HG03108 (cell line): Measurements from ENCODE around the gene OARD1.

Experiments used
- ATAC-seq: cut with Tn5 transposase; IDR thresholded peaks from one replicate; pipeline ENCODE4 v1.9.1; 2021; ENCODE audit warnings: moderate library complexity; ENCODE audit not compliant: unreplicated experiment

Gene OARD1

GRCh38 chr6:41050536-41050935, 21.6 kb downstream of the OARD1 start:
- ATAC-seq: no peak

- ATAC-seq: no peak
Observed at GRCh38 chr6:41049955-41050354, 22.2 kb downstream of the OARD1 start.

- ATAC-seq: no peak
Observed at GRCh38 chr6:41049521-41049920, 22.6 kb downstream of the OARD1 start.

- no peak for ATAC-seq
Observed at GRCh38 chr6:41047745-41048732, 24.1 kb downstream of the OARD1 start.

- no peak for ATAC-seq
Observed at GRCh38 chr6:41047306-41047705, 24.9 kb downstream of the OARD1 start.

GRCh38 chr6:41046084-41046483, 26.1 kb downstream of the OARD1 start:
- no peak for ATAC-seq

GRCh38 chr6:41045664-41046063, 26.5 kb downstream of the OARD1 start:
- no peak for ATAC-seq

GRCh38 chr6:41043151-41043550, 29.0 kb downstream of the OARD1 start:
- no peak for ATAC-seq

GRCh38 chr6:41042226-41043055, 29.7 kb downstream of the OARD1 start, which contains the start of gene TSPO2:
TSS of gene TSPO2 (plus strand) at chr6:41042467. CDS start at chr6:41042986, 519 bp downstream.
- no peak for ATAC-seq

- no peak for ATAC-seq
Observed at GRCh38 chr6:41040940-41041536, 31.1 kb downstream of the OARD1 start.

GRCh38 chr6:41040101-41040939, 31.8 kb downstream of the OARD1 start:
- ATAC-seq: no peak

- ATAC-seq: no peak
Observed at GRCh38 chr6:41039060-41039998, 32.8 kb downstream of the OARD1 start, which contains the start of gene UNC5CL. TSS of gene UNC5CL (minus strand) at chr6:41039221. CDS start at chr6:41035074, 4,147 bp downstream.

- ATAC-seq: no peak
Observed at GRCh38 chr6:41038205-41038604, 34.0 kb downstream of the OARD1 start.

- ATAC-seq: no peak
Observed at GRCh38 chr6:41037107-41037900, 34.9 kb downstream of the OARD1 start.

GRCh38 chr6:41036601-41037000, 35.6 kb downstream of the OARD1 start:
- no peak for ATAC-seq

GRCh38 chr6:41036186-41036585, 36.0 kb downstream of the OARD1 start:
- no peak for ATAC-seq

- ATAC-seq: no peak
Observed at GRCh38 chr6:41033776-41034175, 38.4 kb downstream of the OARD1 start.

GRCh38 chr6:41032830-41033229, 39.3 kb downstream of the OARD1 start:
- no peak for ATAC-seq
